Activated naive CD4-positive, alpha-beta T cell treated with anti-CD3 and anti-CD28 coated beads, Interleukin-2, amount 50 U/mL, for 72 hours (primary cell): Measurements from ENCODE around the gene CDH12. TPM values are rescaled to one million over a fixed set of nuclear protein-coding genes. Genes with fewer than 3 reads are reported as not detected.
"Not testable (repeated sequence)": the region's sequence is repeated elsewhere in the genome, so short reads cannot be mapped to it uniquely, and the experiment has no call there.

ENCODE experiments used
- ATAC-seq, 2 donors: fragments of 150-1000 bp; cut with Tn5 transposase; 2 replicates each; pipeline ENCODE4 v1.10.0; 2021; ENCODE audit warnings: mild to moderate bottlenecking in 2 of 2, moderate library complexity in 2 of 2
- DNase-seq, 2 donors: peaks; one replicate each; pipeline ENCODE4 v3.0.0; 2021 to 2022; ENCODE audit warnings: low spot score in 2 of 2
- H3K27ac Mint-ChIP-seq, 2 donors: one replicate each; pipeline ENCODE4 v1.8.0; 2022; ENCODE audit warnings: mild to moderate bottlenecking in 2 of 2, mixed read lengths in 2 of 2
- H3K36me3 Mint-ChIP-seq, 2 donors: one replicate each; pipeline ENCODE4 v1.8.0; 2022; ENCODE audit warnings: mixed read lengths in 2 of 2
- H3K9me3 Mint-ChIP-seq, 2 donors: one replicate each; pipeline ENCODE4 v1.8.0; 2022; ENCODE audit warnings: mixed read lengths in 2 of 2
- total RNA-seq, 2 donors: library from RNA; stranded (reverse); gene quantifications; one replicate each; pipeline ENCODE4 v1.2.3, GENCODE V29; 2022

CDH12 gene
- total RNA-seq, 2 donors from 2014 or later = not detected

DNA sequence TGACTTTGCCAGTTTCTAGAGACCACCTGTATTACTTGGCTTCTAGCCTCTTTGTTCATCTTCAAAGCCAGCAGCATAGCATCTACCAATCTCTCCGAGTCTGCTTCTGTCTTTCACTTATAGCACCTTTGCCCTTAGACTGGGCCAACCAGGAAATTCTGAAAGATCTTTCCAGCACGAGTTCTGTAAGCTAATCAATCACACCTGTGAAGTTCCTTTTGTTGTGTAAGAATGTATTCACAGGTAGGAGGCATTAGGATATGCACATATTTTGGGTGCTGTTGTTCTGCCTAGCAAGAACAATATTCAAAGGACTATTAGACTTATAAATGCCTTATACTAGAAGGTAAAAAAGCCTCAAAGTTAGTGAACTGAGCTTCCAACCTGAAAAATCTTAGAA, 232.1 kb downstream of the CDH12 start:
- H3K36me3 Mint-ChIP-seq = peaks cover 0 to 5% of the 10 kb centered on the region in 2 donors
- H3K27ac Mint-ChIP-seq = no peak overlapping the region
- peaks cover 19 to 26% of the 10 kb centered on the region in 2 donors for H3K9me3 Mint-ChIP-seq
- ATAC-seq (no peak), DNase-seq (no peak)

DNA sequence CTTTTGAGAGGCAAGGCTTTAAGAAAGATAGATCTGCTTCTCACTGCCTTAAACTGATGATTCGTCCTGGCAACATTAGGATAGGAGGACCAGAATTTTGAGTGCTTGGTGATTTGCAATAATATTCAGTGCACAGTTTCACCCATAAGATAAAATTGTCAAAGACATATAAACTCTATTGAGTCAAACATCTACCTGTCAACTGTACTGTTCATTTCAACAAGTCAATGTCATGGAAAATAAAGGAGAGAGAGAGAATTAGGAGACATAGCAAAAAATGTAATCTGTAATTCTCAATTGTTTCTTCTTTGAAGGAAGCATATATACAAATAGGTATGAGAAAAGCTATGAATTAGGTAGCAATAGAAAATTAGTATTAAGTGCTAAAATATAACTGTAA, 237.2 kb downstream of the CDH12 start:
- H3K9me3 Mint-ChIP-seq = peaks cover 18 to 20% of the 10 kb centered on the region in 2 donors
- H3K36me3 Mint-ChIP-seq = no peaks in the 10 kb centered on the region
- DNase-seq = no peak
- H3K27ac Mint-ChIP-seq = no peak overlapping the region
- ATAC-seq = no peak

- ATAC-seq = no peak
- no peaks in the 10 kb centered on the region for H3K36me3 Mint-ChIP-seq
These were observed 238.6 kb downstream of the CDH12 start for GRCh38 chr5:22614486-22615094.

GRCh38 chr5:22612928-22613327, 240.2 kb downstream of the CDH12 start:
- no peak for ATAC-seq

More at GRCh38 chr5:22614486-22615094, 238.6 kb downstream of the CDH12 start:
- Mint-ChIP-seq H3K27ac (no peak overlapping the region), H3K9me3 (peaks cover 18 to 20% of the 10 kb centered on the region in 2 donors)
- DNase-seq = no peak

GRCh38 chr5:22611327-22611726, 241.8 kb downstream of the CDH12 start:
- peaks cover 28% of the 10 kb centered on the region in 2 donors for H3K9me3 Mint-ChIP-seq
- H3K36me3 Mint-ChIP-seq = peaks cover 7 to 9% of the 10 kb centered on the region in 2 donors
- ATAC-seq = no peak
- no peak overlapping the region for H3K27ac Mint-ChIP-seq
- no peak for DNase-seq

More at GRCh38 chr5:22612928-22613327, 240.2 kb downstream of the CDH12 start:
- Mint-ChIP-seq H3K9me3 (peaks cover 17% of the 10 kb centered on the region in 2 donors), H3K27ac (no peak overlapping the region), H3K36me3 (no peaks in the 10 kb centered on the region)
- no peak for DNase-seq

GRCh38 chr5:22607498-22607897, 245.6 kb downstream of the CDH12 start:
- not testable (repeated sequence) for H3K27ac Mint-ChIP-seq, DNase-seq, ATAC-seq
- Mint-ChIP-seq H3K36me3 (peaks cover 8 to 17% of the 10 kb centered on the region in 2 donors), H3K9me3 (peaks cover 29 to 37% of the 10 kb centered on the region in 2 donors)

DNA sequence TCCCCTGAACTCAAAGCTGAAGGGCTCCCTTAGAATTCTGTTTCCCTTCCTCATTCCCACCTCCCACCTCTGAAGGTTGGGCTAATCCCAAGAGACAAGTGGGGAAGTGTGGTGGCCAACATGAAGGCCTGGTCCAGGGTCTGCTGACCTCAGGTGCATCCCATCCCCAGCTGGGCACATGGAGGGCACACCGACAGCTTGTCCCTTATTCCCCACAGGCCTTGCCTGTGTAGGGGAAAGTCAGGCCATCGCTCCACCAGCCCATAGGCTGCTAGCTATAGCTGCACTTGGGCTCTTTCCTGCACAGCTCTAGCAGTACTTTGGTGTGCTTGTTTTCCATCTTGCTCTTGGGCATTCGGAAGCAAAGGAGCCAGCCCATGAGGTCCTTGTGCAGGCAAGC, 247.7 kb downstream of the CDH12 start:
- peaks cover 27 to 32% of the 10 kb centered on the region in 2 donors for H3K9me3 Mint-ChIP-seq
- H3K27ac Mint-ChIP-seq = no peak overlapping the region
- DNase-seq (no peak), ATAC-seq (no peak)
- H3K36me3 Mint-ChIP-seq = peaks cover 8 to 17% of the 10 kb centered on the region in 2 donors

- Mint-ChIP-seq H3K27ac (no peak overlapping the region), H3K36me3 (peaks cover 8 to 17% of the 10 kb centered on the region in 2 donors), H3K9me3 (peaks cover 27 to 32% of the 10 kb centered on the region in 2 donors)
- ATAC-seq (no peak), DNase-seq (no peak)
These were observed 248.4 kb downstream of the CDH12 start for GRCh38 chr5:22604711-22605110.

GRCh38 chr5:22598796-22599195, 254.3 kb downstream of the CDH12 start:
- no peak overlapping the region for H3K27ac Mint-ChIP-seq
- H3K9me3 Mint-ChIP-seq = peaks cover 14 to 21% of the 10 kb centered on the region in 2 donors
- DNase-seq (no peak), ATAC-seq (no peak)
- no peaks in the 10 kb centered on the region for H3K36me3 Mint-ChIP-seq

DNA sequence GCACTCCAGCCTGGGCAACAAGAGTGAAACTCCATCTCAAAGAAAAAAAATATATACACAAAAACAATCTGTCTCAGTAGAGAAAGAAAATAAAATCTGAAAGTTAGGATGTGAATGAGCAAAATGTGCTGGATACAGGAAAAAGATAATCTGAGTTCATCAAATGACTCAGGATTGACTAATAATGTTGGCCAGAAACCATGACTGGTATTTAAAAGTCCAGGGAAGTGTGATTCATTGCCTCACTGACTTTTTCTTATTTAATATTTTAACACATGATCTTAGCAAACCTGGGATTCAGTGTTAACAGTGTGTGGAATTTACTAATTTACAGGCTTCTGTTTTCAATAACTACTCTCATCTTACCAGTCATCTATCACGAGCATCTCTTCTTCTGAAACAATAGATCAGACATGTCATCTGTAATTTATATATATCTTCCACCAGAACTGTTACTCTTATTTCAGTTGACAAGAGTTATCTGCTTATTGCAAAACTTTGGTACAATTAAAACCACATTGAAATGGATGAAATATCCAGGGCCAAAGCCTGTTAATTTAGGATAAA, 256.7 kb downstream of the CDH12 start:
- DNase-seq (no peak), ATAC-seq (no peak)
- Mint-ChIP-seq H3K9me3 (peaks cover 10 to 18% of the 10 kb centered on the region in 2 donors), H3K36me3 (no peaks in the 10 kb centered on the region), H3K27ac (no peak overlapping the region)

DNA sequence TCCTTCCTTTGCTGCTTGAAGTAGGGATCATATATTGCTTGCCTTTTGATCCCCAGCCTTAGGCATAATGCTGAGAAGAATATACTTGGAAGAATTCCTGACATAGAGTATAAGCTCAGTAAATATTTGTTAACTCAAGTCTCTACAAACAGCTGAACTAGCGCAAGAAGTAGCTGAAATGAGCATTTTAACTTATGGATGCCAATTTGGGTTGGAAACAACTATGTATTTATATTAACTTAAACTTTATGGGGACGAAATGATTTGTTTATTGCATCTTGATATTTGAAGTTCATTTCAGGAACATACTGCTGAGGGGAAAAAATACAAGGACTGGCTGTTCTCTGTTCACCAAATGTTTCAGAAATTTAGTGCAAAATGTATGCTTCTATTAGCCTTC, 258.7 kb downstream of the CDH12 start:
- ATAC-seq (no peak), DNase-seq (no peak)
- Mint-ChIP-seq H3K27ac (no peak overlapping the region), H3K9me3 (peaks cover 19 to 22% of the 10 kb centered on the region in 2 donors), H3K36me3 (no peaks in the 10 kb centered on the region)

DNA sequence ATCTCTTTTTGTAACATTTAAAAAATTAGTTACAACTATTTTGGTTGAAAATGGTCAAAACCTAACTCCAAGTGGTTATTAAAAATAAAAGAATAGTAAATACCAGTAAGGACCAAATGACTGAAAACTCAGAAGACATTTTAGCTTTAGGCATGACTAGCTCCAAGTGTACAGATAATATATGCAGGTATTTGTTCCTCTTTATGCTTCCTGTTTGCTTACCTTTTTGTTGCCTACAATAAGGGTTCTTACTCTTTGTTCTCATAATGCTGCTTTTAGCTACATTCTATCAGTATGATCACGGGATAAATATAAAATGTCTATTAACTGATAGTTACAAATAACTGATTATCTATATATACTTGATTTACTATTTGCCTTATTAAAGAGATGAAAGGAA, 259.6 kb downstream of the CDH12 start:
- DNase-seq (no peak), ATAC-seq (no peak)
- no peak overlapping the region for H3K27ac Mint-ChIP-seq
- H3K36me3 Mint-ChIP-seq = no peaks in the 10 kb centered on the region
- H3K9me3 Mint-ChIP-seq = peaks cover 24 to 26% of the 10 kb centered on the region in 2 donors

DNA sequence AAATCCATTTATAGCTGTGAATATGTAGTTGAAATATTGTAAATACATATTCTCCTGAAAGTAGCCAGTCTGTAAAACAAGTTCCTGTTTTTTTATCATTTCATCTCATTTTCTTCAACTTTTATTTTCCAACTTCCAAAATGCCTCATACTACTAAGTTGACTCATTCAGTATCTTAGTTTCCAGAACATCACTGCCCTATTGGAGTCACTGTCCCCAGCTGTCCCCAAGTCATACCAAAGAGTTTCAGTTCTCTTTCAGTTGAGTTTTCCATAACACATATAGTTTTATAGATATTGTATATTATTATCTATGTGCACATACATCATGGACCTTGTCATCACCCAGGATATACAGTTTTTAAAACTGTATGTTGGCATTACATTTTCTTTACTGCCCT, 261.7 kb downstream of the CDH12 start:
- no peak overlapping the region for H3K27ac Mint-ChIP-seq
- H3K9me3 Mint-ChIP-seq = peaks cover 13 to 26% of the 10 kb centered on the region in 2 donors
- DNase-seq = no peak
- no peak for ATAC-seq
- no peaks in the 10 kb centered on the region for H3K36me3 Mint-ChIP-seq

DNA sequence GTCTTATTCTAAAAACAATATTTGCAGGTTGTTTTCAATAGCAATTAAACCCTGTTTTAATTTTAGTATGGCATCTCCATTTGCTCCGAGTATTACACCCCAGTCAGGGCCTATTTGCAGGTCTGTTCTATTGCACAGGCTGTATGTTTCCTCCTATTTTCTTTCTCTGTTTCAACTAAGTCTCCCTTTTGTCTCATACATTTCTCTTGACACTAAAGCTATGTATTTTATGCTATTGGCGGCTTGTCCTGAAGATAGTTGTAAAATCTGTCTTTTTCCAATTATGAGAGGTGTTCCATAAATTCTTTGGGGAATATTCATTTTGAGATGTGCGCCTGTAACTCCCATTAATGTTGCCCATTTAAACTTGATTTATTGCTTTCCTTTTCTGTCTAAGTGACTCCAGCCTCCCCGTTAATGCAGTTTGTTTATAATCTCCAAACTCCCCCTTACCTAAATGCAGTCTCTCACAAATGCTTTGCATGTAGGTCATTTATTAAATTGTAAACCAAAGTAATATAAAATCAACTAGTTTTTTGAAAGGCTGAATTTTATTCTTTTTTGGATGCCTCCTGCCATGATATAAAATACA, 262.4 kb downstream of the CDH12 start:
- DNase-seq = no peak
- Mint-ChIP-seq H3K36me3 (no peaks in the 10 kb centered on the region), H3K9me3 (peaks cover 13 to 26% of the 10 kb centered on the region in 2 donors), H3K27ac (no peak overlapping the region)
- no peak for ATAC-seq

DNA sequence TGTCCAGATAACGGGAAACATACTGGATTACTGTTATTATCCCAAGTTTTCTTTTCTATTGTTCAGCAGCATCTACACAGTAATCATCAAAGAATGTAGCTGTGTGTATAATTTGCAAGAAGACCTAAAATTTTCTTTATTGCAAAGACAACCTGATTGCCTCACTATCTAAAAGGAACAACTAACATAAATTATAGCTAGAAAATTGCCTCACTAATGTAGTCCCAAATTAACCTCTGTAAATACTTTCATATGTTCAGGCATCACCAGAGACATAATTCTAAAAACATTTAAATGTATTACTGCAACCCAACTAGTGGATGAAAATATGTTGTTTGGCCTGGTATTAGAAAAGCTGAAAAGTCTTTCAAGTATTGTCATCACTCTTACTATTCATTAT, 275.4 kb downstream of the CDH12 start:
- no peak overlapping the region for H3K27ac Mint-ChIP-seq
- H3K9me3 Mint-ChIP-seq = peaks cover 8 to 23% of the 10 kb centered on the region in 2 donors
- no peaks in the 10 kb centered on the region for H3K36me3 Mint-ChIP-seq
- DNase-seq = no peak
- ATAC-seq = no peak

GRCh38 chr5:22577006-22577405, 276.1 kb downstream of the CDH12 start:
- DNase-seq (no peak), ATAC-seq (no peak)
- Mint-ChIP-seq H3K27ac (no peak overlapping the region), H3K36me3 (no peaks in the 10 kb centered on the region), H3K9me3 (peaks cover 8 to 16% of the 10 kb centered on the region in 2 donors)

GRCh38 chr5:22572941-22573340, 280.2 kb downstream of the CDH12 start:
- no peaks in the 10 kb centered on the region for H3K36me3 Mint-ChIP-seq
- no peak overlapping the region for H3K27ac Mint-ChIP-seq
- DNase-seq = no peak
- H3K9me3 Mint-ChIP-seq = peaks cover 24 to 26% of the 10 kb centered on the region in 2 donors
- ATAC-seq = no peak

DNA sequence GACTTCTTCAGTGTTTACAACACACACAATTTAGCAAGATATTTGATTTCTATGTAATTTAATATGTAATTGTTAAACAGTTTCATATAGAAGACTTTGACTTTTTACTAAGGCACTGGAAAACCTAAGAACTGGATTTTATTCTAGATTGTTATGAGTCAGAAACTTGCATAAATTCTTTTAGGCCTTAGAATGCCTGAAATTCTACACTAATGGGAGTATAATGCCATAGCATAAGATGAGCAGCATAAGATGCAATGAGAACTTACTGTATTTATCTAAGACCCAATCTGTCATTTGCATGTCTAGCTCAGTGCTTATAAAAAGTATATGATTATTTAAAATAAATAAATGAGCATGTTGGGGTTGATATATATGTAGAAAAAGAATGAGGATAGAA, 285.2 kb downstream of the CDH12 start:
- Mint-ChIP-seq H3K36me3 (no peaks in the 10 kb centered on the region), H3K9me3 (peaks cover 15 to 19% of the 10 kb centered on the region in 2 donors), H3K27ac (no peak overlapping the region)
- no peak for ATAC-seq
- DNase-seq = no peak
